GM19438 (cell line): ENCODE data around the gene FXYD5.
"Not testable (repeated sequence)": the region's sequence is repeated elsewhere in the genome, so short reads cannot be mapped to it uniquely, and the experiment has no call there.

Experiments
- ATAC-seq: cut with Tn5 transposase; IDR thresholded peaks from one replicate; pipeline ENCODE4 v1.9.1; 2021; ENCODE audit warnings: low read depth; ENCODE audit not compliant: unreplicated experiment

Gene FXYD5

GRCh38 chr19:35119578-35120155, 34.9 kb upstream of the FXYD5 start:
- no peak for ATAC-seq

GRCh38 chr19:35120492-35120891, 34.0 kb upstream of the FXYD5 start:
- ATAC-seq: no peak

GRCh38 chr19:35120898-35121297, 33.6 kb upstream of the FXYD5 start:
- no peak for ATAC-seq

- no peak for ATAC-seq
Observed at GRCh38 chr19:35122687-35123551, 31.6 kb upstream of the FXYD5 start.

- ATAC-seq: no peak
Observed at GRCh38 chr19:35123573-35123972, 31.0 kb upstream of the FXYD5 start.

- peak; percentile 80 for ATAC-seq
Observed at GRCh38 chr19:35124098-35125060, 30.2 kb upstream of the FXYD5 start.

GRCh38 chr19:35125270-35125717, 29.2 kb upstream of the FXYD5 start:
- ATAC-seq: no peak

GRCh38 chr19:35125749-35126623, 28.5 kb upstream of the FXYD5 start:
- no peak for ATAC-seq

GRCh38 chr19:35126624-35126959, 27.9 kb upstream of the FXYD5 start:
- ATAC-seq: no peak

- ATAC-seq: no peak
Observed at GRCh38 chr19:35127871-35128270, 26.7 kb upstream of the FXYD5 start.

GRCh38 chr19:35128398-35129057, 26.0 kb upstream of the FXYD5 start:
- no peak for ATAC-seq

- ATAC-seq: not testable (repeated sequence)
Observed at GRCh38 chr19:35129724-35130274, 24.7 kb upstream of the FXYD5 start.

- no peak for ATAC-seq
Observed at GRCh38 chr19:35130761-35131720, 23.5 kb upstream of the FXYD5 start.

GRCh38 chr19:35132254-35132653, 22.3 kb upstream of the FXYD5 start:
- ATAC-seq: no peak

GRCh38 chr19:35133826-35134225, 20.7 kb upstream of the FXYD5 start:
- no peak for ATAC-seq

GRCh38 chr19:35134601-35135242, 19.8 kb upstream of the FXYD5 start, which contains the start of gene LGI4:
TSS of gene LGI4 (minus strand) at chr19:35135059. CDS start at chr19:35134680, 379 bp downstream.
- ATAC-seq: no peak

GRCh38 chr19:35135389-35135909, 19.1 kb upstream of the FXYD5 start:
- ATAC-seq: no peak
